ENCODE measurements around the gene TATDN2. TPM values are rescaled to one million over a fixed set of nuclear protein-coding genes. Genes with fewer than 3 reads are reported as not detected.

Gene TATDN2
- total RNA-seq, 1 donor from 2014 or later: 31.7 TPM

DNA sequence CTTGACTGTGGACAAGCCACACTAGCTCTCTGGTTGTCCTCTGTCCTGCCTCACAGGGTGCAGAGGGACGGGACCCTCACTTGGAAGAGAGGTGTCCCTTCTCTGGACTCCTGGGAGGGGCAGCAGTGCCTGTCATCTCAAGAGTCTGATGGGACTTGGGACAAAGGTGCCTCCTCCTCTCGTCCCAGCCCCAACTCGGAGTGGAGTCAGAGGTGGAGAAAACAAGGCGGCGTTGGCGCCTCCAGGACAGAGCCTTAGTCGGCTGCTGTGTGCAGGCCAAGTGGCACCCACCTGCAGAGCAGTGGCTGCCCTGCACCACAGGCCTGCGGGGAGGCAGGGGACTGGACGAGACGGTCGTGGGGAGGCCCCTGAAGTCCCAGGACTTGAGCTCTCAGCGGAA is 82.1 kb downstream of the TATDN2 start:
- ATAC-seq: no peak
- intact Hi-C loops (cut with DNase I): no loop called here

More for the DNA sequence above, 82.1 kb downstream of the TATDN2 start:
- no peak for DNase-seq (ENCODE audit: low spot score)

Small RNA genes within 50 kb of the gene (microRNA-seq; reads per million reads assigned to microRNA genes)
- gene MIR378B: not detected

Other genes starting within 250 kb of the TATDN2 start
- 3.8 TPM for gene FANCD2, start 222.0 kb upstream of the TATDN2 start, total RNA-seq
- not detected for gene FANCD2OS, start 140.2 kb upstream of the TATDN2 start, total RNA-seq
- gene BRK1, start 132.8 kb upstream of the TATDN2 start, total RNA-seq: 103 TPM
- gene VHL, start 106.7 kb upstream of the TATDN2 start, total RNA-seq: 27.4 TPM
- gene IRAK2, start 83.5 kb upstream of the TATDN2 start, total RNA-seq: 6.4 TPM
- 2.1 TPM for gene GHRL, start 44.5 kb downstream of the TATDN2 start, total RNA-seq
- gene SEC13, start 72.7 kb downstream of the TATDN2 start, total RNA-seq: 65.4 TPM

Measured in sciatic nerve (tissue), 2 donors.